RWPE2 (cell line): ENCODE data around the gene TSPAN19.

Experiments used
- ATAC-seq: fragments of 200-7000 bp; cut with Tn5 transposase; 3 replicates; pipeline ENCODE4 v1.9.1; 2021; ENCODE audit warnings: low read depth
- DNase-seq: peaks from one replicate; pipeline ENCODE4 v3.0.0-alpha.2; 2020; ENCODE audit warnings: low spot score
- H3K27ac ChIP-seq: fragments of 450-650 bp; 2 replicates; pipeline ENCODE4 v1.5.1; 2017; ENCODE audit warnings: mild to moderate bottlenecking; ENCODE audit not compliant: poor library complexity, severe bottlenecking
- H3K27me3 ChIP-seq: fragments of 250-450 bp; sonication (Bioruptor Pico); 2 replicates; pipeline ENCODE4 v1.5.1; 2021; ENCODE audit warnings: mild to moderate bottlenecking, moderate library complexity; ENCODE audit not compliant: insufficient read depth, poor library complexity, severe bottlenecking
- H3K36me3 ChIP-seq: fragments of 250-450 bp; sonication (Bioruptor Pico); 2 replicates; pipeline ENCODE4 v1.5.1; 2020; ENCODE audit warnings: low read depth, mild to moderate bottlenecking, moderate library complexity
- H3K4me1 ChIP-seq: fragments of 250-450 bp; sonication (Bioruptor Pico); 2 replicates; pipeline ENCODE4 v1.5.1; 2021; ENCODE audit warnings: mild to moderate bottlenecking, moderate library complexity; ENCODE audit not compliant: insufficient read depth, poor library complexity, severe bottlenecking
- H3K4me3 ChIP-seq: fragments of 250-450 bp; sonication (Bioruptor Pico); 2 replicates; pipeline ENCODE4 v1.5.1; 2021; ENCODE audit warnings: mild to moderate bottlenecking, moderate library complexity; ENCODE audit not compliant: severe bottlenecking
- H3K9me3 ChIP-seq: fragments of 250-450 bp; sonication (Bioruptor Pico); 2 replicates; pipeline ENCODE4 v1.5.1; 2021; ENCODE audit warnings: mild to moderate bottlenecking, moderate library complexity; ENCODE audit not compliant: severe bottlenecking
- CTCF ChIP-seq: fragments of 450-650 bp; IDR thresholded peaks from one replicate; pipeline ENCODE4 v1.5.1; 2017; ENCODE audit warnings: mild to moderate bottlenecking, moderate library complexity; ENCODE audit not compliant: poor library complexity, severe bottlenecking

The TSPAN19 gene

GRCh38 chr12:85004204-85004603, 31.9 kb downstream of the TSPAN19 start:
- Histone ChIP-seq H3K9me3 (no peaks in the 10 kb centered on the region), H3K27ac (no peak overlapping the region), H3K4me3 (no peak overlapping the region), H3K36me3 (no peaks in the 10 kb centered on the region), H3K27me3 (no peaks in the 10 kb centered on the region), H3K4me1 (peaks cover 6% of the 10 kb centered on the region)
- ATAC-seq = no peak
- TF ChIP-seq CTCF = no peak
- DNase-seq = no peak

- DNase-seq (no peak), ATAC-seq (no peak)
- Histone ChIP-seq H3K9me3 (no peaks in the 10 kb centered on the region), H3K27me3 (no peaks in the 10 kb centered on the region), H3K4me3 (no peak overlapping the region), H3K4me1 (peaks cover 1% of the 10 kb centered on the region), H3K36me3 (no peaks in the 10 kb centered on the region), H3K27ac (no peak overlapping the region)
- TF ChIP-seq CTCF = no peak
Measured at GRCh38 chr12:85002778-85003296, 33.2 kb downstream of the TSPAN19 start.

- H3K27me3 ChIP-seq = no peaks in the 10 kb centered on the region
- no peak overlapping the region for H3K27ac ChIP-seq
- H3K36me3 ChIP-seq = no peaks in the 10 kb centered on the region
- ATAC-seq = no peak
- no peaks in the 10 kb centered on the region for H3K9me3 ChIP-seq
- H3K4me3 ChIP-seq = no peak overlapping the region
- no peak for DNase-seq
- TF ChIP-seq CTCF = no peak
- peaks cover 5% of the 10 kb centered on the region for H3K4me1 ChIP-seq
Measured at GRCh38 chr12:85000729-85001128, 35.3 kb downstream of the TSPAN19 start.

GRCh38 chr12:84998341-84998740, 37.7 kb downstream of the TSPAN19 start:
- H3K9me3 ChIP-seq = no peaks in the 10 kb centered on the region
- H3K4me1 ChIP-seq = peaks cover 13% of the 10 kb centered on the region
- no peaks in the 10 kb centered on the region for H3K36me3 ChIP-seq
- H3K27ac ChIP-seq = no peak overlapping the region
- ATAC-seq (no peak), DNase-seq (no peak)
- H3K4me3 ChIP-seq = no peak overlapping the region
- H3K27me3 ChIP-seq = no peaks in the 10 kb centered on the region
- no peak for TF ChIP-seq CTCF

GRCh38 chr12:84996759-84997158, 39.3 kb downstream of the TSPAN19 start:
- Histone ChIP-seq H3K36me3 (no peaks in the 10 kb centered on the region), H3K4me3 (no peak overlapping the region), H3K27ac (no peak overlapping the region), H3K9me3 (no peaks in the 10 kb centered on the region), H3K4me1 (peaks cover 13% of the 10 kb centered on the region), H3K27me3 (no peaks in the 10 kb centered on the region)
- no peak for TF ChIP-seq CTCF
- DNase-seq (no peak), ATAC-seq (no peak)
